Suprapubic skin (tissue), 4 donors: ENCODE measurements around the gene CAPZB. TPM values are rescaled to one million over a fixed set of nuclear protein-coding genes. Genes with fewer than 3 reads are reported as not detected.

Experiments
- DNase-seq, 2 donors: peaks; one replicate each; pipeline ENCODE4 v3.0.0-alpha.2; 2019; ENCODE audit warnings: low spot score in 2 of 2
- H3K27ac ChIP-seq: fragments of 200-600 bp; sonication (generic); one replicate; pipeline ENCODE4 v1.5.1; 2019
- H3K27me3 ChIP-seq: fragments of 200-600 bp; sonication (generic); one replicate; pipeline ENCODE4 v1.5.1; 2019
- H3K36me3 ChIP-seq: fragments of 200-600 bp; sonication (generic); one replicate; pipeline ENCODE4 v1.5.1; 2019
- H3K4me1 ChIP-seq: fragments of 200-600 bp; sonication (generic); one replicate; pipeline ENCODE4 v1.5.1; 2019
- H3K4me3 ChIP-seq: fragments of 200-600 bp; sonication (generic); one replicate; pipeline ENCODE4 v1.5.1; 2019; ENCODE audit warnings: mild to moderate bottlenecking
- H3K9me3 ChIP-seq: fragments of 200-600 bp; sonication (generic); one replicate; pipeline ENCODE4 v1.5.1; 2019
- CTCF ChIP-seq, 2 donors: fragments of 200-600 bp in 1 of 2; fragments of 450-650 bp in 1 of 2; sonication (generic) in 1 of 2; IDR thresholded peaks; one replicate each; pipeline ENCODE4 v1.5.1; 2016 to 2019; ENCODE audit warnings: antibody characterized with exemption in 2 of 2, mild to moderate bottlenecking in 1 of 2, moderate library complexity in 1 of 2
- EP300 ChIP-seq: sonication (generic); formaldehyde crosslinking; IDR thresholded peaks from one replicate; pipeline ENCODE4 v1.6.1; 2017; ENCODE audit warnings: antibody characterized with exemption
- POLR2A ChIP-seq, 2 donors: fragments of 450-650 bp; IDR thresholded peaks; one replicate each; pipeline ENCODE4 v1.6.1; 2017; ENCODE audit warnings: antibody characterized with exemption in 2 of 2, mild to moderate bottlenecking in 2 of 2, moderate library complexity in 2 of 2
- POLR2AphosphoS5 ChIP-seq, 3 donors: sonication (generic); formaldehyde crosslinking; IDR thresholded peaks; one replicate each; pipeline ENCODE4 v1.6.1; 2017; ENCODE audit warnings: antibody characterized with exemption in 3 of 3
- WGBS: methylation state at CpG from one replicate; pipeline ENCODE4 v1.1.5; 2018; 5-methylcytosine and 5-hydroxymethylcytosine counted together
- total RNA-seq, 4 donors: library from RNA; depleted of rRNA; stranded (reverse); fragments of >200 nt; gene quantifications; one replicate each; pipeline ENCODE4 v1.1.0, GENCODE V29; 2016

The CAPZB gene
- total RNA-seq, 4 donors from 2014 or later = 101 to 130 (median 126) TPM

DNA sequence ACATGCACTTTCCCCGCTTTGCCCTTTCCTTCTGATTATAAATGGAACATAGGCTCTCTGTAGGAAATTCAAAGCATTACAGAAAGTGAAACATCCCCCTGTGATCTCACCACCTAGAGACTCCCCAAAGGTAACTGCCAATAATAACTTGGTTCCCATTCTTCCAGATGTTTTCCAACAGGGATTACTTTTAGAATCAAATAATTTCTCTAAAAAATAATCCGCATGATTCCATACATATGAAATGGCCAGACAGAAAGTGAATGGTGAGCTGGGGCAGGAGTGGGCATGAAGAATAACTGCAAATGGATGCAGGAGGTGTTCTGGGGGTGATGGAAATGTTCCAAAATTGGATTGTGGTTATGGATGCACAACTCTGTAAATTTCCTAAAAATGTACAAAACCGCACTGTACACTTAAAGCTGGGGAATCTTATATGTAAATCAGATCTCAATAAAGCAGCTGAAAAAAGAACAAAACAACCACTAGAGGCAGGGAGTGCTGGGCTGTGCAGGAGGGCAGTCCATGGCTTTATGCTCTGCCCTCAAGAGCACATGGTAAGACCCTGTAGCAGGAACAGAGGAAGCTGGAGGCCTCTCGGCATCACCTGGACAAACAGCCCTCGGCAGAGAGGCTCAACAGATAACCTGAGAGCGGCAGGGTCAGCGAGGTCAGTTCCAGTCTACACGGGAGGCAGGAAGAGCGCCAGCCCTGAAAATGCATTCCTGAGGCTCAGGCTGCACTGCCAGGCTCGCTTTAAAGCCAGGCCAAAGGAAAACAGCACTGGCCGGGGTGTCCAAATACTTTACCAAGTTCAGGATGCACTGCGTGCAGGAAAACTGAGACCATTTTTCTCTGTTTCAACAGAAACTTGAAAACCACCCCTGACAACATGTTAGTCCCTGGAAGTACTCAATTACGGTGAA is 39.7 kb downstream of the CAPZB start:
- 35% methylated on average over 13 of the region's 13 CpGs for WGBS
- no peaks in the 10 kb centered on the region for H3K9me3 ChIP-seq
- peaks cover 87% of the 10 kb centered on the region for H3K4me1 ChIP-seq
- no peak for DNase-seq
- no peak for TF ChIP-seq EP300
- TF ChIP-seq POLR2AphosphoS5 (IDR thresholded peaks at IDR 0.05) = no peak
- peak overlapping the region; percentile 34 for H3K27ac ChIP-seq
- H3K27me3 ChIP-seq = no peaks in the 10 kb centered on the region
- H3K4me3 ChIP-seq = no peak overlapping the region
- no peaks in the 10 kb centered on the region for H3K36me3 ChIP-seq

GRCh38 chr1:19444296-19445021 is 40.9 kb downstream of the CAPZB start:
- Histone ChIP-seq H3K4me3 (no peak overlapping the region), H3K27ac (peak overlapping the region; percentile 50), H3K9me3 (no peaks in the 10 kb centered on the region), H3K27me3 (no peaks in the 10 kb centered on the region), H3K36me3 (no peaks in the 10 kb centered on the region), H3K4me1 (peaks cover 87% of the 10 kb centered on the region)
- TF ChIP-seq CTCF (IDR thresholded peaks at IDR 0.05) (no peak), EP300 (no peak), POLR2AphosphoS5 (IDR thresholded peaks at IDR 0.05) (no peak), POLR2A (IDR thresholded peaks at IDR 0.05) (no peak)
- no peak for DNase-seq
- WGBS = 78% methylated on average over 10 of the region's 10 CpGs

GRCh38 chr1:19443326-19443725 is 42.0 kb downstream of the CAPZB start:
- no peak for DNase-seq
- H3K4me1 ChIP-seq = peaks cover 87% of the 10 kb centered on the region

GRCh38 chr1:19442154-19443096 is 42.9 kb downstream of the CAPZB start:
- Histone ChIP-seq H3K4me1 (peaks cover 87% of the 10 kb centered on the region), H3K27ac (no peak overlapping the region), H3K27me3 (no peaks in the 10 kb centered on the region), H3K9me3 (no peaks in the 10 kb centered on the region), H3K36me3 (no peaks in the 10 kb centered on the region), H3K4me3 (no peak overlapping the region)
- WGBS = 74% methylated on average over 22 of the region's 22 CpGs
- no peak for TF ChIP-seq CTCF (IDR thresholded peaks at IDR 0.05)
- TF ChIP-seq POLR2A (IDR thresholded peaks at IDR 0.05) = no peak
- TF ChIP-seq POLR2AphosphoS5 (IDR thresholded peaks at IDR 0.05) = no peak
- no peak for TF ChIP-seq EP300
- DNase-seq = no peak

More at GRCh38 chr1:19443326-19443725, 42.0 kb downstream of the CAPZB start:
- WGBS = 81% methylated on average over 4 of the region's 4 CpGs
- Histone ChIP-seq H3K36me3 (no peaks in the 10 kb centered on the region), H3K27me3 (no peaks in the 10 kb centered on the region), H3K27ac (peak overlapping the region; percentile 50), H3K4me3 (no peak overlapping the region), H3K9me3 (no peaks in the 10 kb centered on the region)
- TF ChIP-seq POLR2AphosphoS5 (IDR thresholded peaks at IDR 0.05) (no peak), POLR2A (IDR thresholded peaks at IDR 0.05) (no peak), CTCF (IDR thresholded peaks at IDR 0.05) (no peak), EP300 (no peak)

GRCh38 chr1:19441048-19441780 is 44.1 kb downstream of the CAPZB start:
- no peaks in the 10 kb centered on the region for H3K9me3 ChIP-seq
- no peak overlapping the region for H3K4me3 ChIP-seq
- no peak for DNase-seq
- no peaks in the 10 kb centered on the region for H3K36me3 ChIP-seq
- H3K27ac ChIP-seq = peak overlapping the region; percentile 89
- H3K4me1 ChIP-seq = peaks cover 96% of the 10 kb centered on the region
- 87% methylated on average over 11 of the region's 11 CpGs for WGBS
- H3K27me3 ChIP-seq = no peaks in the 10 kb centered on the region
- TF ChIP-seq EP300 = no peak
- no peak for TF ChIP-seq CTCF (IDR thresholded peaks at IDR 0.05)
- no peak for TF ChIP-seq POLR2A (IDR thresholded peaks at IDR 0.05)
- no peak for TF ChIP-seq POLR2AphosphoS5 (IDR thresholded peaks at IDR 0.05)
